HUES64 (cell line): ENCODE data around the gene OGA. TPM values are rescaled to one million over a fixed set of nuclear protein-coding genes. Genes with fewer than 3 reads are reported as not detected.

Experiments used
- H3K27ac ChIP-seq: 2 replicates; pipeline ENCODE4 v1.7.0; 2013; ENCODE audit warnings: low read depth, low read length, inconsistent platforms
- H3K27me3 ChIP-seq: 2 replicates; pipeline ENCODE4 v1.6.1; 2013; ENCODE audit warnings: mild to moderate bottlenecking, low read length; ENCODE audit not compliant: insufficient read depth
- H3K36me3 ChIP-seq: 2 replicates; pipeline ENCODE4 v1.6.1; 2013; ENCODE audit warnings: mild to moderate bottlenecking, low read length; ENCODE audit not compliant: insufficient read depth
- H3K4me1 ChIP-seq: 2 replicates; pipeline ENCODE4 v1.6.1; 2013; ENCODE audit warnings: mild to moderate bottlenecking, low read length, moderate library complexity; ENCODE audit not compliant: insufficient read depth
- H3K4me3 ChIP-seq: 2 replicates; pipeline ENCODE4 v1.5.1; 2013; ENCODE audit warnings: mild to moderate bottlenecking, low read length, moderate library complexity
- H3K9ac ChIP-seq: 2 replicates; pipeline ENCODE4 v1.6.1; 2013; ENCODE audit warnings: mild to moderate bottlenecking, low read depth, low read length
- H3K9me3 ChIP-seq: 2 replicates; pipeline ENCODE4 v1.6.1; 2013; ENCODE audit warnings: low read depth, low read length; ENCODE audit not compliant: insufficient read depth
- WGBS: fragments of 150-250, 120-280 bp; methylation state at CpG from one replicate; pipeline ENCODE4 v1.1.7; 2013; ENCODE audit warnings: missing lambda C conversion rate; 5-methylcytosine and 5-hydroxymethylcytosine counted together
- polyA plus RNA-seq, 2 experiments: library from polyadenylated mRNA; stranded (reverse); fragments of 50-300 nt; gene quantifications; one replicate each; pipeline ENCODE4 v1.2.3, GENCODE V29; 2013

OGA gene
- 61.0 TPM for polyA plus RNA-seq (2013, experiment 1 of 2)
- 71.3 TPM for polyA plus RNA-seq (2013, experiment 2 of 2)

DNA sequence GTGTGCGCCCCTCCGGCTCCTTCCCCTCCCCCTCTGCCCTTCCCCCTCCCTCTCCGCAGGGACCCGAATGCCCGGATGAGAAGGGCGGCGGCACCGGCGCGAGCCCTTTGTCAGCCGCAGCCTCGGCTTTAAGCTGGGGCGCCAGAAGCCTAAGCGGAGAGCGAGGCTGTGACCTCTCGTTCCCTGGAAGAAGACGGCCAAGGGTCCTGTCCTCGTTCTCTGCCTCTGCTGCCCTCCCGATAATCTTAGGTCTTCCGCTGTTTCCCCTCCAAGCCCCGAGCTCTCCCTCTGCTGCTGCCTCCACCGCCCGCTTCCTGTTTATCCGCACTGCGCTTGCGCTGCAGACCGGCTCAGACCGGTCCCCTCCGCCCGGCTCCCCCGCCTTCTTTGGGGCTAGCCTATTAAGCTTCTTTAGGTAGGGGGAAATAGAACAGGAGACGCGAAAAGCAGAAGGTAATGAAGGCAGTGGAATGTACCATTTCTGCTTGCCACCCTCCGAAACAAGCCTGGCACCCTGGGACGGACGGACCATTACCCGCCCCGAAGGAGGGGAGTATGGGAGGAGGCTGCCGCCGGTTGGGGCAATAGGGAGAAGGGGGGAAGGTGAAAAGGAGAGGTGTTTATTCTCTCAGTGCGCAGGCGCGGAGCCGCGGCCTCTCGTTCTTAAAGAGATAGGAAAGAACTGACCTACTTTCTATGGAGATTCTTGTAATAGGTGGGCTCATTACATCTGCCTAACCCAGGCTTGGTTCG is at the start of gene OGA:
Gene OGA, minus strand, starts transcription at position 326 of the 753 bp plus-strand sequence. CDS start 422 bp downstream, outside the sequence.
- peak within 1 kb of the TSS; percentile 95 for H3K4me3 ChIP-seq
- peak within 1 kb of the TSS; percentile 99 for H3K9ac ChIP-seq
- H3K4me1 ChIP-seq, result peaks cover 13% of the 10 kb centered on the region
- WGBS, result under 1% methylated on average over 47 of the region's 47 CpGs
- H3K27ac ChIP-seq, result peak within 1 kb of the TSS; percentile 94
- H3K27me3 ChIP-seq, result no peaks in the 10 kb centered on the region
- H3K9me3 ChIP-seq, result no peaks in the 10 kb centered on the region
- peaks cover 3% of the 10 kb centered on the region; the same call in 1 of the 2 replicates for H3K36me3 ChIP-seq

DNA sequence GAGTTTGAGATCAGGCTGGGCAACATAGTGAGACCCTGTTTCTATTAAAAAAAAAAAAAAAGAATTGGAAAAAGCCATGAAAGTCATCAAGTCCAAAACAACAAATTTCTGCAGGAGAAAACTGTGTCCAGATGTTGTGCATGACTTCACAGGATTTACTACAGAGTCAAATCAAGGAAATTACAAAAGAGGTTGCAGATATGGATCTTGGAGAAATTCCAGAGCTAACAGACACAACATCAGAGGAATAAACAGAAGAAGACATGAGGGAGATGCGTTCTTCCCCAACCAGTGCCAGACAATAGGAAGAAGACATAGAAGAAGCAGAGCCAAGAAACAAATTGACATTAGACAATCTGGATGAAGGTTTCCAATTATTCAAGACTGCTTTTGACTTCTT is 49.7 kb upstream of the OGA start:
- H3K9ac ChIP-seq, result no peak overlapping the region
- H3K4me3 ChIP-seq, result no peak overlapping the region
- no peak overlapping the region for H3K27ac ChIP-seq
- H3K27me3 ChIP-seq, result no peaks in the 10 kb centered on the region
- no peaks in the 10 kb centered on the region for H3K4me1 ChIP-seq
- H3K9me3 ChIP-seq, result no peaks in the 10 kb centered on the region
- H3K36me3 ChIP-seq, result no peaks in the 10 kb centered on the region
- 92% methylated on average over 1 of the region's 1 CpG for WGBS

DNA sequence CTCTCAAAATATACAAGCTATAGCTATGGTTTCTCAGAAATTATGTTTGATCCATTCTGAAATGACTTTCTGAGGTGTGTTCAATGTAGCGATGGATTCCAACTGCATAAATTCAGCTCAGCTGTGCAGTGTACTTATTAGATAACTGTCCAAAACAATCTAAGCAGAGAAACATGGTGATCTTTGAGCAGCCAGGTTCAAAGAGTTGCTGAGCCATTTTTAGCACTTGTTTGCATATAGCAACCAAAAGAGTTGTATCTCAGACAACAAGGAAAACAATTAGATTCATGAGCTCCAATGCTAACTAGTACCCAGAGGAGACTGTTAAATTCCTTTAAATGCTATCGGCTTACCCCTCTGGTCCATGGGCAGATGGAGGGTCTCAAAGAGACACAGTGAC is 41.3 kb upstream of the OGA start:
- Histone ChIP-seq H3K36me3 (no peaks in the 10 kb centered on the region), H3K9ac (no peak overlapping the region), H3K27ac (no peak overlapping the region), H3K4me3 (no peak overlapping the region), H3K27me3 (no peaks in the 10 kb centered on the region), H3K4me1 (no peaks in the 10 kb centered on the region), H3K9me3 (peaks cover 8% of the 10 kb centered on the region)
- WGBS, result 92% methylated on average over 2 of the region's 2 CpGs

DNA sequence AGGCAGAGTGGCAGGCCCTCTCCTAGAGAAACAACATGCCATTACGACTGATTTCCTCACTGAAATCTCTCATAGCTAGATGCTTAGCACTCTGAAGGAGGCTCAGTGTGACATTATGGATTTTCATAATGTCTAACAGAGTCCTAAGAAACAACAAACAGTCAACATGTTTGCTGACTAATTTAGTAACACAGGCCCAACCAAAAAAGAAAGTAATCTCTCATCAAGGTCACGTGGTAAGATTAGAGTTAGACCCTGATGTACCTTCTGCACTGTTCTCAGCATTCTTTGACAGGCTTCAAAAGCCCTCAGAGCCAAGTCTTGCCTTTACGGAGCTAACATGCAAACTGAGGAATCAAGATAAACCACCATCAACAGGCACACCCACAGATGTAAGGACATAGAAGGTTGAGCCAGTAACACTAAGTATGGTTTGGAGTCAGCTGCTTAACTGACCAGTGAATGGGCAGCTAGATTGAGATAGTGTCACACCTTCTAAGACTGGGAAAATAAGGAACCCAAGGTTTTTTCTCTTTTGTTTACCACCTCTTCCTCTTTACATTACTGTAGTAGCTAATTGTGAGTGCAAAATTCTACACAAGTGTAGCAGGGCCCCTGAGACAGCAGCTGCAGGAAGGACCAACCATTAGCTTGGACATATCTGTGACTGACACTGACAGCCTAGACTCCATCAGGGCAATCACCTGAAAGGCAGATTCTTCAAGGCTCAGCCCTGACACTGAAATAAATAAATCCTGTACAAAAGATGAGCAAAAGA is 40.7 kb upstream of the OGA start:
- Histone ChIP-seq H3K36me3 (no peaks in the 10 kb centered on the region), H3K9ac (no peak overlapping the region), H3K9me3 (peaks cover 8% of the 10 kb centered on the region), H3K27me3 (no peaks in the 10 kb centered on the region), H3K27ac (no peak overlapping the region), H3K4me3 (no peak overlapping the region), H3K4me1 (no peaks in the 10 kb centered on the region)
- WGBS, result 76% methylated on average over 3 of the region's 3 CpGs

DNA sequence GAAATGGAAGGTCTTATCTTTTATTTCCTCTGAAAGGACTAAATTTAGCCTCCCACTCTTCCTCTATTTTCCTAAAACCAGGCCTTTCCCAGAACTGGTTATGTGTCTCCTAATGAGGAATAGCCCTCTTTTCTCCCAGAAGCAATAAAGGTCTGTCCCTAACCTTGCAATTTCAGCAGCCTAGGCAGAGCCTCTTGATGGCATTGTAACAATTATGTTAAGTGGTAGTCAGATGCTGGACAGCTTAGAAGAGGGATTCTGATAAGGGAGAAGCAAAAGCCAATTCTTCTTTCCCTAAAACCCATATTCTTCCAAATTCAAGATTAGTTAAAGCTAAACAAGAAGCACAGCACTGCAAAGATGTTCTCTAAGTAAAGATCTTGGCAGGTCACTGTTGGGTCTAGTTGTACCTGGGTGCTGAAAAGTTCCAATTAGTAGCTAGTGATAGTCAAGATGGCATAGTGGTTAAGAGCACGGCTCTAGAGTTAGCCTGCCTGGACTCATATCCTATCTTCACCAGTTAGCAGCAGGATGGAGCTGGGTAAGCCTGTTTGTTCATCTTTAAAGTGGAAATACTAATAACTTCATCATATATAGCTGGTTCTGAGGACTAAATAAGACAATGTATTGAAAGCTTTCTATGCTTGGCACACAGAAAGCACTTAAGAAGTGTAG is 39.7 kb upstream of the OGA start:
- Histone ChIP-seq H3K4me1 (no peaks in the 10 kb centered on the region), H3K9ac (no peak overlapping the region), H3K4me3 (no peak overlapping the region), H3K9me3 (peaks cover 8% of the 10 kb centered on the region), H3K27me3 (no peaks in the 10 kb centered on the region), H3K27ac (no peak overlapping the region), H3K36me3 (no peaks in the 10 kb centered on the region)
- WGBS, result 50% methylated on average over 1 of the region's 1 CpG

DNA sequence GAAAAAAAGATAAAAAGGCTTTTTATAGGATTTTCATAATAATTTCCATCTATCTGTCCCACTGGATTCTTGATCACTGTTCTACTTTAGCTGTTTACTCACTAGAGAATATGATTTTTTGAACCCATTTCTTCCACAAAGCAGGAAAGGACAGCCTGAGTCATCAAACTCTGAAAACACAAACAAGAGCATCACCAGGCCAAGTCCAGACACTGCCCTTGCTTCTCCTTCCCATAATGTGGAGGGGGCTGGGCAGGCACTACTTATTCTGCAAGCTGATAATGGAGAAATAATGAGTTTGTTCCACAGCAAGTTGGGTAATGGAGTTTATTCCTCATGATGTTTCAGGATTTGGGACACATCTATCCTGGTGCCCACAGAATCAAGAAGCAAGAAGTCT is 38.4 kb upstream of the OGA start:
- H3K36me3 ChIP-seq, result no peaks in the 10 kb centered on the region
- no peak overlapping the region for H3K9ac ChIP-seq
- H3K27ac ChIP-seq, result no peak overlapping the region
- no peak overlapping the region for H3K4me3 ChIP-seq
- H3K27me3 ChIP-seq, result no peaks in the 10 kb centered on the region
- H3K4me1 ChIP-seq, result no peaks in the 10 kb centered on the region; the same call in 1 of the 2 replicates
- H3K9me3 ChIP-seq, result peaks cover 8% of the 10 kb centered on the region

DNA sequence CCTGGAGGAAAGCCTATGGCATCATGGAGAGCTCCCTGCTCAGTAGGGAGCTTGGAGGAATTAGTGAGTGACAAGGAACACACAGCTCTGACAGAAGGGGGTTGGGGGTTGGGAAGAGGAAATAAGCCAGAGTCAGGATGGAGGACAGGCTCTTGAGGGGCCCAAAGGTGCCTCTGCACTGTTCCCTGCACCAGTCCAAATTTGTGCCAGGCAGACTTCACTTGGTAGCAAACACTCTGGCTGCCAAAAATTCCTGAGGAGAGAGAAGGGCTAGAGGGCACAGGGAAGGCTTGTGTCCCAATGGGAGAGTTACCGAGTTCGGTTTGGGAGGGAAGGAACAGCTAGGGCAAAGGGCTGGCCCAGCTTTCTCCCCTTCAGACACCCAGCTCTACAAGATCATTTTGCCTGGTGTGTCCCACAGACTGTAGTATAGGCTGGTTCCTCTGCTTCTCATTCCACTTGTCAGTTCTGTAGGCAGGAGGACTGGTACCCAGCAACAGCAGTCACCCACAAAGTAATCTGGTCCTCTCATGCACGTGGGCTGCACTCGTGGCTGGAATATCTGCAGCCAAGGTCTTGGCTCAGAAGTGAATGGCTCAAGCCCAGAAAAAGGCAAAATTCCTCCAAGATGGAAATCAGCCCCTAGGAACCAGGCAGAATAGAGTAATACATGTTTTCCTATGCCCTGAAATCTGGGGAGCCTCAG is 33.3 kb upstream of the OGA start:
- no peak overlapping the region for H3K9ac ChIP-seq
- H3K4me1 ChIP-seq, result no peaks in the 10 kb centered on the region; the same call in 1 of the 2 replicates
- H3K9me3 ChIP-seq, result no peaks in the 10 kb centered on the region
- H3K27me3 ChIP-seq, result no peaks in the 10 kb centered on the region
- no peak overlapping the region for H3K27ac ChIP-seq
- no peaks in the 10 kb centered on the region for H3K36me3 ChIP-seq
- WGBS, result 89% methylated on average over 3 of the region's 4 CpGs
- no peak overlapping the region for H3K4me3 ChIP-seq

DNA sequence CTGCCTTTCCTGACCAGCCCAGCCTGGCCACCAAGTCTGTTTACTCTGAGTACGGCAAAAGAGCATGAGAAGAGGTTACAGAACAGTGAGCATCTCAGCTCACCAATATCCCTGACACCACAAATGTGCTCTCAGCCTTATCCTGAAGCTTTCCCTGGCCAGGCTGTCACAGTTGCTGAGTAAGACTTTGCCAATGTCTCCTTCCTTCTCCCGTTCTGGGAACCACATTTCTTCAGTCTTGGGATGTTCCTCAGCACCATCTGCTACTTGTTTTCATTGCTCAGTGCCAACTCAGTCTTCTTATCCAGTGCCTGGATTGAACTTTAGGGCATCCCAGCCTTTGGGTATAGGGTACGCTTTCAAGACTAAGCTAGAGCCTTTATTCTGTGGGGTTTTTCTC is 32.5 kb upstream of the OGA start:
- Histone ChIP-seq H3K4me3 (no peak overlapping the region), H3K9me3 (no peaks in the 10 kb centered on the region), H3K4me1 (no peaks in the 10 kb centered on the region; the same call in 1 of the 2 replicates), H3K27me3 (no peaks in the 10 kb centered on the region), H3K9ac (no peak overlapping the region), H3K27ac (no peak overlapping the region), H3K36me3 (no peaks in the 10 kb centered on the region)
- 94% methylated on average over 3 of the region's 3 CpGs for WGBS

DNA sequence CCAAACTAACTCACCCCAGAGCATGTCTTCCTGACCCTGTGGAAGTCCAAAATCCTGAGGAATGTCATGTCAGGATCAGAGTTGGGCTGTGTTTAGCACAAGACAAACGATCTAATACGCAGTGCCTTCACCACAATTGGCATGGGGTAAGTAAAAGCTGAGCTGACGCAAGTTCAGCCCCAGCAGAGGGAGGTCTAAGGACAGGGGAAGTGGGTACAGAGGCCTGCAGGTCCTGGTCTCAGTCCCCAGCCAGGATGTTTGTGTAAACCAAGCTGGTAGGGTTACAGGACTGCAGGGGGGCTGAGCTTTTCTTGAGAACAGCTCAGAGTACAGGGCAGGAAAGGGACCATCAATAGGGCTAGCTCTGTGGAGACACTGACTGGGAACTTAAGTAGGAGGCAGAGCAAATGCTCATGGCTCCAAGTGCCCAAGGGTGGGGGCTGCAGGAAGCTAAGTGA is 30.7 kb upstream of the OGA start:
- H3K27ac ChIP-seq, result no peak overlapping the region
- peaks cover 6% of the 10 kb centered on the region; the same call in 1 of the 2 replicates for H3K4me1 ChIP-seq
- H3K4me3 ChIP-seq, result no peak overlapping the region
- H3K36me3 ChIP-seq, result no peaks in the 10 kb centered on the region
- 92% methylated on average over 3 of the region's 3 CpGs for WGBS
- H3K9me3 ChIP-seq, result no peaks in the 10 kb centered on the region
- no peaks in the 10 kb centered on the region for H3K27me3 ChIP-seq
- H3K9ac ChIP-seq, result no peak overlapping the region

DNA sequence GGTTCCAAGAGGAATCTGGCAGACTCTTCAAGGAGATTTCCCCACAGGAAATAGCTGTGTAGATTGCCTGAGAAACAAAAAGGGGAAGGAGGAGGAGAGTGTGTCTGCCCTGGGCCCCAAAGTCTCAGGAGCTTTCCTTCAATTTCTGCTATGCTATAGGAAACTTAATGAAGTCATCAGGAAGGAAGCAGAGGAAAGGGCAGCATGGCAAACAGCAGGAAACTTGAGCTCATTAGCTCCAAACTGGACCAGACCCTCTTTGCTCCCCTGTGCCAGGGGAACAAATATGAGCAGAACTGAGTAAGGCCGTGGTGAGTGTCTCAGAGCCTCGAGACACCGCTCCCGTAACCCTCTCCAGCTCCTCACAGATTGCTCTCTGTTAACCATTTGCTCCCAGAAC is 30.2 kb upstream of the OGA start:
- no peaks in the 10 kb centered on the region for H3K9me3 ChIP-seq
- H3K4me3 ChIP-seq, result no peak overlapping the region
- WGBS, result 75% methylated on average over 4 of the region's 4 CpGs
- H3K4me1 ChIP-seq, result peaks cover 6% of the 10 kb centered on the region; the same call in 1 of the 2 replicates
- no peaks in the 10 kb centered on the region for H3K36me3 ChIP-seq
- no peak overlapping the region for H3K27ac ChIP-seq
- no peak overlapping the region for H3K9ac ChIP-seq
- H3K27me3 ChIP-seq, result no peaks in the 10 kb centered on the region
